Liver (tissue), 9 donors: Measurements from ENCODE around the gene FREM2. TPM values are rescaled to one million over a fixed set of nuclear protein-coding genes. Genes with fewer than 3 reads are reported as not detected.

Source experiments
- DNase-seq: peaks from one replicate; pipeline ENCODE4 v3.0.0-alpha.2; 2017; ENCODE audit warnings: low spot score
- H3K27ac ChIP-seq, 2 donors: one replicate each; pipeline ENCODE4 v1.7.0; 2013; ENCODE audit warnings: inconsistent platforms in 2 of 2, low read length in 2 of 2, control low read depth in 1 of 2, low read depth in 1 of 2, mild to moderate bottlenecking in 1 of 2
- H3K27me3 ChIP-seq, 4 donors: one replicate each; pipeline versions ENCODE4 v1.6.1 to v1.7.0; 2013; ENCODE audit warnings: low read length in 3 of 4, inconsistent platforms in 1 of 4, mild to moderate bottlenecking in 1 of 4, moderate library complexity in 1 of 4; ENCODE audit not compliant: control insufficient read depth in 4 of 4, insufficient read depth in 4 of 4
- H3K36me3 ChIP-seq, 4 donors: one replicate each; pipeline versions ENCODE4 v1.6.1 to v1.7.0; 2013; ENCODE audit warnings: low read length in 3 of 4, mild to moderate bottlenecking in 3 of 4, low read depth in 1 of 4, moderate library complexity in 1 of 4; ENCODE audit not compliant: control insufficient read depth in 4 of 4, insufficient read depth in 3 of 4
- H3K4me1 ChIP-seq, 4 donors: one replicate each; pipeline versions ENCODE4 v1.6.1 to v1.7.0; 2013; ENCODE audit warnings: low read length in 3 of 4, mild to moderate bottlenecking in 3 of 4, moderate library complexity in 1 of 4; ENCODE audit not compliant: control insufficient read depth in 4 of 4, insufficient read depth in 4 of 4
- H3K4me3 ChIP-seq, 3 donors: one replicate each; pipeline versions ENCODE4 v1.6.1 to v1.7.0; 2013; ENCODE audit warnings: low read length in 3 of 3, control low read depth in 1 of 3, low read depth in 1 of 3, mild to moderate bottlenecking in 1 of 3
- H3K9ac ChIP-seq, 2 donors: one replicate each; pipeline ENCODE4 v1.7.0; 2013; ENCODE audit warnings: low read length in 2 of 2, mild to moderate bottlenecking in 2 of 2, moderate library complexity in 2 of 2, control low read depth in 1 of 2, low read depth in 1 of 2
- H3K9me3 ChIP-seq, 4 donors: one replicate each; pipeline versions ENCODE4 v1.6.1 to v1.7.0; 2013; ENCODE audit warnings: low read length in 3 of 4; ENCODE audit not compliant: control insufficient read depth in 4 of 4
- EGR1 ChIP-seq, 2 donors: IDR thresholded peaks; 2 replicates each; pipeline ENCODE4 v1.6.1; 2016 to 2018; ENCODE audit warnings: antibody characterized with exemption in 2 of 2, low read depth in 2 of 2
- FOXA1 ChIP-seq: IDR thresholded peaks from 2 replicates; pipeline ENCODE4 v1.6.1; 2016; ENCODE audit warnings: antibody characterized with exemption
- FOXA2 ChIP-seq: IDR thresholded peaks from 2 replicates; pipeline ENCODE4 v1.6.1; 2016; ENCODE audit warnings: antibody characterized with exemption
- GABPA ChIP-seq, 2 donors: IDR thresholded peaks in 1 of 2; conservative IDR thresholded peaks in 1 of 2; 2 replicates each; pipeline ENCODE4 v1.6.1; 2016; ENCODE audit warnings: antibody characterized with exemption in 2 of 2, mild to moderate bottlenecking in 1 of 2, moderate library complexity in 1 of 2
- HNF4A ChIP-seq, 2 donors: conservative IDR thresholded peaks; 2 replicates each; pipeline ENCODE4 v1.6.1; 2016; ENCODE audit warnings: antibody characterized with exemption in 2 of 2, mild to moderate bottlenecking in 2 of 2
- HNF4G ChIP-seq: IDR thresholded peaks from 2 replicates; pipeline ENCODE4 v1.6.1; 2016; ENCODE audit warnings: antibody characterized with exemption
- JUND ChIP-seq, 2 donors: IDR thresholded peaks; 2 replicates each; pipeline ENCODE4 v1.6.1; 2016; ENCODE audit warnings: antibody characterized with exemption in 2 of 2
- MAX ChIP-seq: IDR thresholded peaks from 2 replicates; pipeline ENCODE4 v1.6.1; 2016; ENCODE audit warnings: antibody characterized with exemption
- NR2F2 ChIP-seq: IDR thresholded peaks from 2 replicates; pipeline ENCODE4 v1.6.1; 2016; ENCODE audit warnings: antibody characterized with exemption
- RAD21 ChIP-seq, 2 donors: IDR thresholded peaks; 2 replicates each; pipeline ENCODE4 v1.6.1; 2016; ENCODE audit warnings: antibody characterized with exemption in 2 of 2, mild to moderate bottlenecking in 2 of 2
- RXRA ChIP-seq, 2 donors: IDR thresholded peaks; 2 replicates each; pipeline ENCODE4 v1.6.1; 2017 to 2018; ENCODE audit warnings: antibody characterized with exemption in 2 of 2, mild to moderate bottlenecking in 1 of 2
- SP1 ChIP-seq: IDR thresholded peaks from 2 replicates; pipeline ENCODE4 v1.6.1; 2018; ENCODE audit warnings: antibody characterized with exemption, mild to moderate bottlenecking
- TAF1 ChIP-seq: conservative IDR thresholded peaks from 2 replicates; pipeline ENCODE4 v1.6.1; 2016; ENCODE audit warnings: antibody characterized with exemption, mild to moderate bottlenecking
- YY1 ChIP-seq: IDR thresholded peaks from 2 replicates; pipeline ENCODE4 v1.6.1; 2016; ENCODE audit warnings: antibody characterized with exemption, mild to moderate bottlenecking
- WGBS: extraction: QIAGEN DNeasy Blood & Tissue Kit; methylation state at CpG from one replicate; pipeline ENCODE4 v1.1.7; 2013; 5-methylcytosine and 5-hydroxymethylcytosine counted together
- polyA plus RNA-seq, 2 donors: library from polyadenylated mRNA; stranded (reverse) in 1 of 2; unstranded in 1 of 2; fragments of 200-250 nt in 1 of 2; fragments of >200 nt in 1 of 2; fragmentation: Nextera tagmentation in 1 of 2; extraction: Ambion mirVana in 1 of 2; gene quantifications; one replicate each; pipeline versions ENCODE4 v1.2.1 to v1.2.3, GENCODE V29; 2013 to 2015
- total RNA-seq, 2 donors: library from RNA; depleted of rRNA; stranded (reverse); fragments of >200 nt; gene quantifications; one replicate each; pipeline ENCODE4 v1.2.3, GENCODE V29; 2014
- TF ChIP-seq, protein P1 (sequence below): fragments of 150-350 bp; IDR thresholded peaks from 2 replicates; pipeline ENCODE4 v1.5.1; 2017; ENCODE audit warnings: improper control_type of control experiment, low read depth, low read length; ENCODE audit not compliant: missing input control
- TF ChIP-seq, protein P2 (sequence below): IDR thresholded peaks from 2 replicates; pipeline ENCODE4 v1.6.1; 2016; ENCODE audit warnings: antibody characterized with exemption
- TF ChIP-seq, protein P3 (sequence below): IDR thresholded peaks from 2 replicates; pipeline ENCODE4 v1.6.1; 2016; ENCODE audit warnings: antibody characterized with exemption
- TF ChIP-seq, protein P4 (sequence below): IDR thresholded peaks from 2 replicates; pipeline ENCODE4 v1.6.1; 2016; ENCODE audit warnings: antibody characterized with exemption, mild to moderate bottlenecking
- donor health status: healthy.
- donor health status: healthy.
- donor health status: healthy.
- donor health status: healthy.
- donor health status: healthy.

FREM2 gene
- total and polyA plus RNA-seq, 4 donors, result 0.17 to 1.7 (median 0.37) TPM

GRCh38 chr13:38879786-38880185 is 192.9 kb downstream of the FREM2 start:
- TF ChIP-seq YY1, result no peak
- TF ChIP-seq FOXA1, result no peak
- no peak for TF ChIP-seq MAX
- TF ChIP-seq HNF4A (conservative IDR thresholded peaks at IDR 0.05), result no peak
- TF ChIP-seq, protein P1, sequence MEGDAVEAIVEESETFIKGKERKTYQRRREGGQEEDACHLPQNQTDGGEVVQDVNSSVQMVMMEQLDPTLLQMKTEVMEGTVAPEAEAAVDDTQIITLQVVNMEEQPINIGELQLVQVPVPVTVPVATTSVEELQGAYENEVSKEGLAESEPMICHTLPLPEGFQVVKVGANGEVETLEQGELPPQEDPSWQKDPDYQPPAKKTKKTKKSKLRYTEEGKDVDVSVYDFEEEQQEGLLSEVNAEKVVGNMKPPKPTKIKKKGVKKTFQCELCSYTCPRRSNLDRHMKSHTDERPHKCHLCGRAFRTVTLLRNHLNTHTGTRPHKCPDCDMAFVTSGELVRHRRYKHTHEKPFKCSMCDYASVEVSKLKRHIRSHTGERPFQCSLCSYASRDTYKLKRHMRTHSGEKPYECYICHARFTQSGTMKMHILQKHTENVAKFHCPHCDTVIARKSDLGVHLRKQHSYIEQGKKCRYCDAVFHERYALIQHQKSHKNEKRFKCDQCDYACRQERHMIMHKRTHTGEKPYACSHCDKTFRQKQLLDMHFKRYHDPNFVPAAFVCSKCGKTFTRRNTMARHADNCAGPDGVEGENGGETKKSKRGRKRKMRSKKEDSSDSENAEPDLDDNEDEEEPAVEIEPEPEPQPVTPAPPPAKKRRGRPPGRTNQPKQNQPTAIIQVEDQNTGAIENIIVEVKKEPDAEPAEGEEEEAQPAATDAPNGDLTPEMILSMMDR, result no peak
- no peak for TF ChIP-seq EGR1 (IDR thresholded peaks at IDR 0.05; ENCODE audit: low read depth in 2 of 2)
- TF ChIP-seq, protein P2, sequence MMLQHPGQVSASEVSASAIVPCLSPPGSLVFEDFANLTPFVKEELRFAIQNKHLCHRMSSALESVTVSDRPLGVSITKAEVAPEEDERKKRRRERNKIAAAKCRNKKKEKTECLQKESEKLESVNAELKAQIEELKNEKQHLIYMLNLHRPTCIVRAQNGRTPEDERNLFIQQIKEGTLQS, result no peak
- TF ChIP-seq GABPA (IDR thresholded peaks at IDR 0.05 in 1 of 2, conservative IDR thresholded peaks at IDR 0.05 in 1 of 2), result no peak
- TF ChIP-seq, protein P3, sequence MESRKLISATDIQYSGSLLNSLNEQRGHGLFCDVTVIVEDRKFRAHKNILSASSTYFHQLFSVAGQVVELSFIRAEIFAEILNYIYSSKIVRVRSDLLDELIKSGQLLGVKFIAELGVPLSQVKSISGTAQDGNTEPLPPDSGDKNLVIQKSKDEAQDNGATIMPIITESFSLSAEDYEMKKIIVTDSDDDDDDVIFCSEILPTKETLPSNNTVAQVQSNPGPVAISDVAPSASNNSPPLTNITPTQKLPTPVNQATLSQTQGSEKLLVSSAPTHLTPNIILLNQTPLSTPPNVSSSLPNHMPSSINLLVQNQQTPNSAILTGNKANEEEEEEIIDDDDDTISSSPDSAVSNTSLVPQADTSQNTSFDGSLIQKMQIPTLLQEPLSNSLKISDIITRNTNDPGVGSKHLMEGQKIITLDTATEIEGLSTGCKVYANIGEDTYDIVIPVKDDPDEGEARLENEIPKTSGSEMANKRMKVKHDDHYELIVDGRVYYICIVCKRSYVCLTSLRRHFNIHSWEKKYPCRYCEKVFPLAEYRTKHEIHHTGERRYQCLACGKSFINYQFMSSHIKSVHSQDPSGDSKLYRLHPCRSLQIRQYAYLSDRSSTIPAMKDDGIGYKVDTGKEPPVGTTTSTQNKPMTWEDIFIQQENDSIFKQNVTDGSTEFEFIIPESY, result no peak
- no peak for TF ChIP-seq SP1
- no peak for TF ChIP-seq RXRA (IDR thresholded peaks at IDR 0.05)
- TF ChIP-seq JUND (IDR thresholded peaks at IDR 0.05), result no peak
- no peak for TF ChIP-seq HNF4G
- no peak for TF ChIP-seq NR2F2
- no peak for TF ChIP-seq FOXA2
- H3K27ac ChIP-seq, result no peak overlapping the region

GRCh38 chr13:38880397-38880796 is 193.5 kb downstream of the FREM2 start:
- Histone ChIP-seq H3K27ac (no peak overlapping the region), H3K9ac (no peak overlapping the region), H3K36me3 (no peaks in the 10 kb centered on the region), H3K9me3 (no peaks in the 10 kb centered on the region), H3K4me3 (no peak overlapping the region), H3K4me1 (peaks cover 0 to 7% (median 3%) of the 10 kb centered on the region in 4 donors), H3K27me3 (no peaks in the 10 kb centered on the region)
- TF ChIP-seq JUND (IDR thresholded peaks at IDR 0.05) (no peak), EGR1 (IDR thresholded peaks at IDR 0.05; ENCODE audit: low read depth in 2 of 2) (no peak), GABPA (IDR thresholded peaks at IDR 0.05 in 1 of 2, conservative IDR thresholded peaks at IDR 0.05 in 1 of 2) (no peak), NR2F2 (no peak), TAF1 (no peak), MAX (no peak), SP1 (no peak), YY1 (no peak), RAD21 (IDR thresholded peaks at IDR 0.05) (no peak), HNF4G (no peak), FOXA2 (no peak), HNF4A (conservative IDR thresholded peaks at IDR 0.05) (no peak), RXRA (IDR thresholded peaks at IDR 0.05) (no peak), FOXA1 (no peak)
- TF ChIP-seq, protein P1, result no peak
- TF ChIP-seq, protein P3, result no peak
- TF ChIP-seq, protein P4, sequence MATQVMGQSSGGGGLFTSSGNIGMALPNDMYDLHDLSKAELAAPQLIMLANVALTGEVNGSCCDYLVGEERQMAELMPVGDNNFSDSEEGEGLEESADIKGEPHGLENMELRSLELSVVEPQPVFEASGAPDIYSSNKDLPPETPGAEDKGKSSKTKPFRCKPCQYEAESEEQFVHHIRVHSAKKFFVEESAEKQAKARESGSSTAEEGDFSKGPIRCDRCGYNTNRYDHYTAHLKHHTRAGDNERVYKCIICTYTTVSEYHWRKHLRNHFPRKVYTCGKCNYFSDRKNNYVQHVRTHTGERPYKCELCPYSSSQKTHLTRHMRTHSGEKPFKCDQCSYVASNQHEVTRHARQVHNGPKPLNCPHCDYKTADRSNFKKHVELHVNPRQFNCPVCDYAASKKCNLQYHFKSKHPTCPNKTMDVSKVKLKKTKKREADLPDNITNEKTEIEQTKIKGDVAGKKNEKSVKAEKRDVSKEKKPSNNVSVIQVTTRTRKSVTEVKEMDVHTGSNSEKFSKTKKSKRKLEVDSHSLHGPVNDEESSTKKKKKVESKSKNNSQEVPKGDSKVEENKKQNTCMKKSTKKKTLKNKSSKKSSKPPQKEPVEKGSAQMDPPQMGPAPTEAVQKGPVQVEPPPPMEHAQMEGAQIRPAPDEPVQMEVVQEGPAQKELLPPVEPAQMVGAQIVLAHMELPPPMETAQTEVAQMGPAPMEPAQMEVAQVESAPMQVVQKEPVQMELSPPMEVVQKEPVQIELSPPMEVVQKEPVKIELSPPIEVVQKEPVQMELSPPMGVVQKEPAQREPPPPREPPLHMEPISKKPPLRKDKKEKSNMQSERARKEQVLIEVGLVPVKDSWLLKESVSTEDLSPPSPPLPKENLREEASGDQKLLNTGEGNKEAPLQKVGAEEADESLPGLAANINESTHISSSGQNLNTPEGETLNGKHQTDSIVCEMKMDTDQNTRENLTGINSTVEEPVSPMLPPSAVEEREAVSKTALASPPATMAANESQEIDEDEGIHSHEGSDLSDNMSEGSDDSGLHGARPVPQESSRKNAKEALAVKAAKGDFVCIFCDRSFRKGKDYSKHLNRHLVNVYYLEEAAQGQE, result no peak
- TF ChIP-seq, protein P2, result no peak
- WGBS, result 85% methylated on average over 5 of the region's 5 CpGs
- no peak for DNase-seq

More at GRCh38 chr13:38879786-38880185, 192.9 kb downstream of the FREM2 start:
- Histone ChIP-seq H3K27me3 (no peaks in the 10 kb centered on the region), H3K9me3 (no peaks in the 10 kb centered on the region), H3K4me3 (no peak overlapping the region), H3K4me1 (peaks cover 0 to 7% (median 3%) of the 10 kb centered on the region in 4 donors), H3K9ac (no peak overlapping the region), H3K36me3 (no peaks in the 10 kb centered on the region)
- DNase-seq, result no peak
